Mucosa of descending colon (tissue), 3 donors: ENCODE measurements around the gene SGPP2. TPM values are rescaled to one million over a fixed set of nuclear protein-coding genes. Genes with fewer than 3 reads are reported as not detected.

Experiments used
- ATAC-seq: fragments of 200-7000 bp; cut with Tn5 transposase; one replicate; pipeline ENCODE4 v1.9.1; 2020; ENCODE audit warnings: mild to moderate bottlenecking, moderate library complexity
- DNase-seq, 3 donors: peaks; one replicate each; pipeline ENCODE4 v3.0.0-alpha.2; 2020
- H3K36me3 ChIP-seq: fragments of 200-600 bp; one replicate; pipeline ENCODE4 v1.8.0; 2021; ENCODE audit warnings: low read depth, mild to moderate bottlenecking
- H3K4me1 ChIP-seq: fragments of 200-600 bp; one replicate; pipeline ENCODE4 v1.8.0; 2021; ENCODE audit warnings: low read depth, mild to moderate bottlenecking
- H3K4me3 ChIP-seq: fragments of 200-600 bp; one replicate; pipeline ENCODE4 v1.8.0; 2021; ENCODE audit warnings: mild to moderate bottlenecking
- H3K9me3 ChIP-seq: fragments of 200-600 bp; one replicate; pipeline ENCODE4 v1.8.0; 2021; ENCODE audit warnings: mild to moderate bottlenecking
- intact Hi-C, 2 donors: fragments of 100-400 bp; cut with DNase I in 1 of 2; cut with micrococcal nuclease in 1 of 2; formaldehyde crosslinking; loops; one replicate each; pipeline versions ENCODE4 v1.11.0 to v1.11.1; 2022; cut with DNase I, micrococcal nuclease
- total RNA-seq, 3 donors: library from RNA; stranded (reverse); fragmentation: NEBNext Ultra II Directional in 2 of 3; extraction: Animal tissue kit (Norgen Biotek cat#: 25700) in 2 of 3; gene quantifications; one replicate each; pipeline versions ENCODE4 v1.2.1 to v1.2.4, GENCODE V29; 2021 to 2023
- TF ChIP-seq, protein P1 (sequence below): fragments of 200-600 bp; IDR thresholded peaks from one replicate; pipeline ENCODE4 v1.8.0; 2022; ENCODE audit warnings: antibody characterized with exemption, mild to moderate bottlenecking
- donor health status: DM: no; HTN: no; CAD: no; lungs with moderate emphysema.
- donor health status: DM: no; HTN: no; CAD: no.
- donor health status: DM: no; HTN: yes; CAD: no.

The SGPP2 gene
- total RNA-seq, 3 donors from 2014 or later: 31.3 to 101 (median 75.2) TPM

DNA sequence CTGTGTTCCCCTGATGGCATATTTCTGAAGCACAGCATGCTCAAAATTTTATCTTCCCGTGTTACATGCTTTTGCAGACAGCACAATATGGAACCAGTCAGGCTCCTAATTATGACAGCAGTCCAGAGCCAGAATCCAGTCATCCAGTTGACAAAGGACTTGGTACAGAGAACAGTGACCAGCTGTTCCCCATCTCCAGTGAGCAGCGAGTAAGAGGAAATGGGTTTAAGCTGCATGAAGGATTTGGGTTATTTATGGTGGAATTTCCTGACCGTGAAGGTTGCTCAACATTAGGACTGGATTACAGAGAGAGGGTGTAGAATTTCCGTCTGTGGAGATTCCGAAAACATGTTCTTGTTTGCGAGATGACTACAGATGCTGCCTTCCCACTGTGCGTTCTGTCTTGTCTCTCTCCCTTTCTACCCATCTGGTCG, 24.4 kb downstream of the SGPP2 start:
- H3K36me3 ChIP-seq: no peaks in the 10 kb centered on the region
- no peak overlapping the region for H3K4me3 ChIP-seq
- H3K9me3 ChIP-seq: no peaks in the 10 kb centered on the region
- H3K4me1 ChIP-seq: no peaks in the 10 kb centered on the region
- intact Hi-C loops: no loop called here
- peak; percentile 54 for ATAC-seq
- DNase-seq: peak in 1 of 3 donors; percentile 32
- TF ChIP-seq, protein P1, sequence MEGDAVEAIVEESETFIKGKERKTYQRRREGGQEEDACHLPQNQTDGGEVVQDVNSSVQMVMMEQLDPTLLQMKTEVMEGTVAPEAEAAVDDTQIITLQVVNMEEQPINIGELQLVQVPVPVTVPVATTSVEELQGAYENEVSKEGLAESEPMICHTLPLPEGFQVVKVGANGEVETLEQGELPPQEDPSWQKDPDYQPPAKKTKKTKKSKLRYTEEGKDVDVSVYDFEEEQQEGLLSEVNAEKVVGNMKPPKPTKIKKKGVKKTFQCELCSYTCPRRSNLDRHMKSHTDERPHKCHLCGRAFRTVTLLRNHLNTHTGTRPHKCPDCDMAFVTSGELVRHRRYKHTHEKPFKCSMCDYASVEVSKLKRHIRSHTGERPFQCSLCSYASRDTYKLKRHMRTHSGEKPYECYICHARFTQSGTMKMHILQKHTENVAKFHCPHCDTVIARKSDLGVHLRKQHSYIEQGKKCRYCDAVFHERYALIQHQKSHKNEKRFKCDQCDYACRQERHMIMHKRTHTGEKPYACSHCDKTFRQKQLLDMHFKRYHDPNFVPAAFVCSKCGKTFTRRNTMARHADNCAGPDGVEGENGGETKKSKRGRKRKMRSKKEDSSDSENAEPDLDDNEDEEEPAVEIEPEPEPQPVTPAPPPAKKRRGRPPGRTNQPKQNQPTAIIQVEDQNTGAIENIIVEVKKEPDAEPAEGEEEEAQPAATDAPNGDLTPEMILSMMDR: no peak

DNA sequence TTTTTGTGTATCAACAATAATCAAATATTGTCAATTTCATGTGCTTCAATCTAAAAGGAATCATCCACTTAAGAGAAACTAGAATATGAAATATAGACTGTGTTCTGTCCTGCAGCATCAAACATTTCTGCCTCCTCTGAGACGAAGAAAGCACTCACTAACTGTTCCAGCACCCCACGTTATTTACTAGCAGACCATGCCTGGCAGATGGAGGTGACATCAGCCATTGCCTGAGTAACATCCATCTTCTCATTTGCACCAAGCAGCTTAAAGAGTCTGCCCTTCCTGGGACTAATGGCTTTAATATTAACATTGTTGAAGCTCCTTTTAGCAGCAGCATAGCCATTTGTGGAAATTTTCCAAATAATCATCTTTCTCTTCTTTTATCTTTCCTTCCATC, 25.7 kb downstream of the SGPP2 start:
- intact Hi-C loops: no loop called here
- no peaks in the 10 kb centered on the region for H3K36me3 ChIP-seq

DNA sequence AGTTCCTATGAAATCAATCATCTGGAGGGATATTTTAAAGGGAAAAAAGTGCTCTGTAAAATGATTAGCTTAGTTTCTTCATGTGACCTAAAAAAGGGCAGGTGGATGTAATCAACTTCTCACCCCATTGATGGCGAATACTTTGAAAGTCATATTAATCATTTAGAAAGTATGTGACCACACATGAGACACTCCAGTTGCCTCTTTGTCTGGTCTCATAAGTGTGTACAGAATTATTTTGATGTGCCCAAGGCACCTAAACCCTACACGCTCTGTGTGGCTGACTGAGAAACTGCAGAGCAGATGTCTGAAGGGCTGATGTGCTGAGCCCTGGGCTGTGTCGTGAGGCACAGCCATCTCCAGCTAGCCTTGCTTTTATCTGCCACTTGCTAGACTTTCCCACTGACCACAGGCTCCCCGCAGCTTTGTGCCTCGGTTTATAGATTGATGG, 26.9 kb downstream of the SGPP2 start:
- ATAC-seq (no peak), DNase-seq (no peak)
- H3K9me3 ChIP-seq: no peaks in the 10 kb centered on the region
- no peaks in the 10 kb centered on the region for H3K36me3 ChIP-seq
- no peak overlapping the region for H3K4me3 ChIP-seq
- intact Hi-C loops: no loop called here
- H3K4me1 ChIP-seq: no peaks in the 10 kb centered on the region
- TF ChIP-seq, protein P1: no peak

More for the DNA sequence above, 25.7 kb downstream of the SGPP2 start:
- TF ChIP-seq, protein P1: no peak
- H3K9me3 ChIP-seq: no peaks in the 10 kb centered on the region
- DNase-seq (no peak), ATAC-seq (no peak)
- no peak overlapping the region for H3K4me3 ChIP-seq
- H3K4me1 ChIP-seq: no peaks in the 10 kb centered on the region

DNA sequence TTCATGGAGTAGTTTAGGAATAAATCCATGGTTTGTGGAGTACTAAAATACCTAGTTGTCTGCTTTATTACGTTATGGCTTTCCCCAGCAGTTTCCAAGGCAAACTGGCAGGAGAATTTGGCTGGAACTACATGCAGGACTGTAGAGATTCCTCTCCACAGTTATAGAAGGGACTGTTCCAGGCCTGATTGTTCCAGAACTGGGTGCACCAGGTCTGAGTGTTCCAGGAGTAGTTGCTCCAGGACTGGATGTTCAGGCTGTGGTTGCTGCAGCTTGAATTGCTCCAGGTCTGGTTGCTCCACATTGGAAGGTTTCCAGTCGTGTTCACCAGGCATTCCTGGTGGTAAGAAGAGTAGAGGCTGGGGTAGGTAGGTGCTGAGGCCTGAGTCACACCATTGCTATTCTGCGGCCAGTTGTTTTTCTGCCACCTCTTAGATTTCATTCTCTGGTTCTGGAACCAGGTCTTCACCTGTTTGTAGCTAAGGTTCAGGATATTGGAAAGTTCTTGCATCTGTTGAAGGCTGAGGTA, 28.1 kb downstream of the SGPP2 start:
- Histone ChIP-seq H3K4me1 (no peaks in the 10 kb centered on the region), H3K9me3 (no peaks in the 10 kb centered on the region), H3K4me3 (no peak overlapping the region), H3K36me3 (no peaks in the 10 kb centered on the region)
- intact Hi-C loops: no loop called here
- ATAC-seq (no peak), DNase-seq (no peak)
- TF ChIP-seq, protein P1: no peak

DNA sequence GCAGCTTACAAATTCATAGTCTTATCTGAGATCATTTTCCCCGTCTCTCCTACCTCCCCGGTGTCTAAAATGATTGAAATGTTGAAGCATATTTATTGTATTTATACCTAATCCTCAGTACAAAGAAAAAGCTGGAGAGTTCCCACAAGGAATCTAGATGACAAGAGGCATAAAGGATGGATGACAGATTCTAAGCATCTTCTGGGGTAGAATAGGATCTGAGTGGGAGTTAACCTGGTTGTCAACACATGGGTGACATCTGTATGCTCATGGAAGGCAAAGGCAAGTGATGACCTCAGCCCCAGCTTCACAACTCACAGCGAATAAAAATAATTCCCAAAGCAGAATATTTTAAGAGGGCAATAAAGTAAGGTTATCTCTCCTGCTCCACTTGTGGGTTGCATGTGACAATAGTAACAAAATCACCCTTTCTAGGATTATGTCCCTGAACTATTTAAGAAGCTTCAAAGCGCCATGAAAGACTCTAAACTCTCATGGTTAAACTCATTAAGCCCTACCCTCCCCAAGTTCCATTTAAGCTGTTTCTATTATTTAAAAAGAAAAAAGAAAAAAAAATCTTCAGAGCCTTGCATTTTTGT, 32.2 kb downstream of the SGPP2 start:
- intact Hi-C loops: no loop called here
- ATAC-seq (no peak), DNase-seq (no peak)
- H3K4me1 ChIP-seq: no peaks in the 10 kb centered on the region
- no peak overlapping the region for H3K4me3 ChIP-seq
- TF ChIP-seq, protein P1: no peak
- H3K36me3 ChIP-seq: no peaks in the 10 kb centered on the region
- H3K9me3 ChIP-seq: no peaks in the 10 kb centered on the region
